ENCODE data around the gene GRIP2.

GRIP2 gene

DNA sequence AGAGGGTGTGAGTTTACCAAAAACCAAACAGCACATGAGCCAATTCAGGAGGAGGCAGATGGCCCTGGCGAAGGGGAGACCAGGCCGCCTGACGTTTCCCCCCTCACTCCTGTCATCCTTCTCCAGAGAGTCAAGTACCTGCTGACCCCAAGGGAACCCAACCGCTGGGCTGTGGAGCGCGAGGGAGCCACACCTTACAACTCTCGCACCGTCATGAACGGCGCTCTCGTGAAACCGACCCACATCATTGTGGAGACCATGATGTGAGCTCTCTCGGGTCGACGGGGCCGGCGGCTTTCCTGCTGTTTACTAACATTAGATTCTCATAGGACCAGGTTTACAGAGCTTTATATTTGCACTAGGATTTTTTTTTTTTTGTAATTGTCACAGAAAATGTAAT, 55.4 kb downstream of the GRIP2 start:
- Histone ChIP-seq H3K27me3 (ENCODE audit: control insufficient read depth, insufficient read depth, low read length) (no peaks in the 10 kb centered on the region), H3K4me3 (ENCODE audit: low read length) (no peak overlapping the region), H3K36me3 (ENCODE audit: control insufficient read depth, insufficient read depth, low read length) (peaks cover 31% of the 10 kb centered on the region; the same call in 1 of the 2 replicates), H3K4me1 (ENCODE audit: control insufficient read depth, insufficient read depth, low read length) (peaks cover 2% of the 10 kb centered on the region; the same call in 1 of the 2 replicates), H3K27ac (ENCODE audit: low read length) (no peak overlapping the region), H3K9me3 (ENCODE audit: control insufficient read depth, insufficient read depth, low read length) (no peaks in the 10 kb centered on the region)
- DNase-seq (ENCODE audit: low read depth, low spot score), result no peak
- WGBS (ENCODE audit: insufficient coverage, insufficient read length), result no CpG with 5 or more reads among the region's 17 CpGs

DNA sequence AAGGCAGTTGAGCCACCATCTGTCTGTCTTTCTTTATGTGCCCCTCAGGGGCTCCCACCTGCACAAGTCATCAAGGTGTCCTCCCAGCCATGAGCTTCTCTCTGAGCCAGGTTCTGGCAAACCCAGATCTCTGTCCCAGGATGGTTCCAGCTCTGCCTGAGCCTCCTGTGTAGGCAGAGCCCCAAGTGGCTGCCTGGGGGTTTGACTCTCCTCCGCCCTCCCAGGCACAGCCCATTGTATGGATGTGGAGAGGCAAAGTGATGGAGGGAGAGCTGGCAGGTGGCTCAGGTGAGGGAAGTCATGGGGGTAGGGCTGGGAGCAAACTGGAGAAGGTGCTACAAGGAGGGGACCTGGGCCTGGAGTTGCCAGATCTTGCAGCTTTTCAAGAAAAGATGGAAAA, 56.9 kb downstream of the GRIP2 start:
- H3K27ac ChIP-seq (ENCODE audit: low read length), result no peak overlapping the region
- H3K27me3 ChIP-seq (ENCODE audit: control insufficient read depth, insufficient read depth, low read length), result no peaks in the 10 kb centered on the region
- H3K36me3 ChIP-seq (ENCODE audit: control insufficient read depth, insufficient read depth, low read length), result peaks cover 37% of the 10 kb centered on the region; the same call in 1 of the 2 replicates
- H3K9me3 ChIP-seq (ENCODE audit: control insufficient read depth, insufficient read depth, low read length), result no peaks in the 10 kb centered on the region
- no CpG with 5 or more reads among the region's 1 CpG for WGBS (ENCODE audit: insufficient coverage, insufficient read length)
- H3K4me3 ChIP-seq (ENCODE audit: low read length), result no peak overlapping the region
- no peak for DNase-seq (ENCODE audit: low read depth, low spot score)
- peaks cover 2% of the 10 kb centered on the region; the same call in 1 of the 2 replicates for H3K4me1 ChIP-seq (ENCODE audit: control insufficient read depth, insufficient read depth, low read length)

DNA sequence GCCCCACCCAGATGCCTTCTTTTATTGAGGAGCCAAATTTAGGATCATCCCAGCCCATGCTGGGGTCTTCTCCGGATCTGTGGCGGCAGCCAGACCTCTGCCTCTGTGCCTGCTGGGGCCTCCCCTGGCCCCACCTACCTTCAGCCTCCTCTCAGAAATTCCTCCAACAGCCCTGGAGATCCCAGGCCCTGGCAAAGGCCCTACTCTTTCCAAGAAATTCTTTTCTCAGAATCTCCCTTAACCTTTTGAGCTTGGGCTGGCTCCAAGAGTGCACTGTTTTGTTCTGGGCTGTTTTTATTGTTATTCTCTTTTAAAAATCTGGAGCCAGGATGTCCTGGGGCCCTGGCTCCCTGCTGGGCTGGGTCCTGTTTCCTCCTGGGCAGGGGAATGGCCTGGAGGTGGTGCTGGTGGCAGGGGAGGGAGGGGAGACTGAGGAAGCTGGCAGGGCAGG, 57.8 kb downstream of the GRIP2 start:
- no peak overlapping the region for H3K27ac ChIP-seq (ENCODE audit: low read length)
- DNase-seq (ENCODE audit: low read depth, low spot score), result no peak
- no CpG with 5 or more reads among the region's 2 CpGs for WGBS (ENCODE audit: insufficient coverage, insufficient read length)
- no peaks in the 10 kb centered on the region for H3K9me3 ChIP-seq (ENCODE audit: control insufficient read depth, insufficient read depth, low read length)
- H3K4me1 ChIP-seq (ENCODE audit: control insufficient read depth, insufficient read depth, low read length), result peaks cover 2% of the 10 kb centered on the region; the same call in 1 of the 2 replicates
- H3K4me3 ChIP-seq (ENCODE audit: low read length), result no peak overlapping the region
- H3K36me3 ChIP-seq (ENCODE audit: control insufficient read depth, insufficient read depth, low read length), result peaks cover 41% of the 10 kb centered on the region
- no peaks in the 10 kb centered on the region for H3K27me3 ChIP-seq (ENCODE audit: control insufficient read depth, insufficient read depth, low read length)

DNA sequence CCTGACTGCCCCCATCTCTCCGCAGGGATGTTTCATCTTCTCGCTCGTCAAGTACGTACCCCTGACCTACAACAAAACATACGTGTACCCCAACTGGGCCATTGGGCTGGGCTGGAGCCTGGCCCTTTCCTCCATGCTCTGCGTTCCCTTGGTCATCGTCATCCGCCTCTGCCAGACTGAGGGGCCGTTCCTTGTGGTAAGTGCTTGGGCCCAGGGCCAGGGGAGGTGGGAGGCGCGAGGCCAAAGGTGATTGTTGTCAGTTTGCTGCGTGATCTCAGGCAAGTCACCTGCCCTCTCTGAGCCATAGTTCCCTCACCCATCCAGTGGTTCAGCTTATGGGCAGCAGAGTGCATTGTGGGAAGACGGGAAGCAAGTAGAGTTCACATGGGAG, 58.5 kb downstream of the GRIP2 start:
- Histone ChIP-seq H3K27me3 (ENCODE audit: control insufficient read depth, insufficient read depth, low read length) (no peaks in the 10 kb centered on the region), H3K27ac (ENCODE audit: low read length) (no peak overlapping the region), H3K4me1 (ENCODE audit: control insufficient read depth, insufficient read depth, low read length) (peaks cover 2% of the 10 kb centered on the region; the same call in 1 of the 2 replicates), H3K4me3 (ENCODE audit: low read length) (no peak overlapping the region), H3K36me3 (ENCODE audit: control insufficient read depth, insufficient read depth, low read length) (peaks cover 48% of the 10 kb centered on the region), H3K9me3 (ENCODE audit: control insufficient read depth, insufficient read depth, low read length) (no peaks in the 10 kb centered on the region)
- no CpG with 5 or more reads among the region's 13 CpGs for WGBS (ENCODE audit: insufficient coverage, insufficient read length)
- no peak for DNase-seq (ENCODE audit: low read depth, low spot score)

DNA sequence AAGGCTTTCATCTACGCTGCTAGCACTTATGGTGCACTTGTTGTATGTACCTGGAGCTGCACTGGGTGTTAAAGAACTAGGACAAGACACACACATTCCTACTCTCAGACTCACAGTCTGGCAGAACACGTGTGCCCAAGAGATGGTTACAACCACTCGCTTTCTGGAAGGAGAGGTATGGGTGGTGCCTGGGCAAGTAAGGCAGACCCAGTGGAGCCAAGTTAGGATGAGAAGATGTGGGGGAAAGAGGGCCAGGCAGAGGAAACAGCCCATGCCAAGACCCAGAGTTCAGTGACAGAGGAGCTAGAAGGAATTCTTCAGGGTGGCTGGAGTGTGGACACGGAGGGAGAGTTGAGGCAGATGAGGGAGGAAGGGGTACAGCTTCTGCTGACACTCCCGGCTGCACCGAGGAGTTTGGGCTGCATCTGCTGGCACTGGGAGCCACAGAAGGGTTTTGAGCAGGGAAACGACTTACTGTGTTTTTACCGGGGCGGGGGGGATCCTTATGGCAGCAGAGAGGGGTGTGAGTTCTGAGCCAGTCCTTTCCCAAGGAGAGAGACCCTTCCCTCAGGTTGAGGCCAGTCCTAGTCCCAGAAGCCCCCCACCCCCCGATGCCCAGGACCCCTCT, 59.0 kb downstream of the GRIP2 start:
- no peaks in the 10 kb centered on the region for H3K9me3 ChIP-seq (ENCODE audit: control insufficient read depth, insufficient read depth, low read length)
- H3K4me1 ChIP-seq (ENCODE audit: control insufficient read depth, insufficient read depth, low read length), result peaks cover 2% of the 10 kb centered on the region; the same call in 1 of the 2 replicates
- DNase-seq (ENCODE audit: low read depth, low spot score), result no peak
- no peak overlapping the region for H3K4me3 ChIP-seq (ENCODE audit: low read length)
- no peak overlapping the region for H3K27ac ChIP-seq (ENCODE audit: low read length)
- no peaks in the 10 kb centered on the region for H3K27me3 ChIP-seq (ENCODE audit: control insufficient read depth, insufficient read depth, low read length)
- H3K36me3 ChIP-seq (ENCODE audit: control insufficient read depth, insufficient read depth, low read length), result peaks cover 51% of the 10 kb centered on the region
- no CpG with 5 or more reads among the region's 10 CpGs for WGBS (ENCODE audit: insufficient coverage, insufficient read length)

DNA sequence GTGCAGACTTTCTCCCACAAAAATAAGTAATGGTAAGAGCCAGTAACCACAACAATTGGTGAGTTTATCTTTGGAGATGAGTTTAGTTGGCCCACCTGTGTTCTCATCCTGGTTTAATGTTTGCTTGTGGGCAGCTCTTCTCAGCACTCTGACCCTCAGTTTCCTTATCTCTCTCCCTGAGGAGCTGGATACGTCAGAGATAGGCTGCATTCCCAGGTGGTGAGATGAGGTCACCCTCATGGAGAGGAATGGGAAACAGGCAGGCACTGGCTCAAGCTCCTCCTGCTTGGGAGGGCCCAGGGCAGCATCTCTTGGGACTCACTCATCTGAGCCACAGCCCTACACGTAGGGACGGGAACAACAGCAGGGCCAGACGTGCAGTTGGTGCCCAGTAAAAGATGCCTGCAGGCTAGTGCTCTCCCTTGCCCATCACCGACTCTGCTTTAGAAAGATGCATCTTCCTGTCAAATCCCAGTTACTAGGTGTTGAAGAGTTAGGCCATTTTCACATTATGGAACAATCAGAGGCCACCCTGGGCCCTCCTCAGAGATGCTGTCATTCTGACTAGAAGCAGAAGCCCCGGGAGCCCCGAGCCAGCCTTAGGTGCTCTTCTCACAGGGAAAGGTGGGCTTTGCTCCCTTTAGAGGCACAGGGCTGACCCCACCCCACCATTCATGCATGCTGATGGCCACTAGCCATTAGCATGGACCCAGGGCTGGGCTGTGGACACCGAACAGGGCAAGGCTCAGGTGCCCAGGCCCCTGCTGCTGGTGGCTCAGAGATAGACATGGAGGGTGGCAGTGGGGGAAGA, 59.7 kb downstream of the GRIP2 start:
- no peaks in the 10 kb centered on the region for H3K9me3 ChIP-seq (ENCODE audit: control insufficient read depth, insufficient read depth, low read length)
- no peak for DNase-seq (ENCODE audit: low read depth, low spot score)
- no peaks in the 10 kb centered on the region for H3K27me3 ChIP-seq (ENCODE audit: control insufficient read depth, insufficient read depth, low read length)
- no CpG with 5 or more reads among the region's 8 CpGs for WGBS (ENCODE audit: insufficient coverage, insufficient read length)
- no peak overlapping the region for H3K27ac ChIP-seq (ENCODE audit: low read length)
- H3K36me3 ChIP-seq (ENCODE audit: control insufficient read depth, insufficient read depth, low read length), result peaks cover 45% of the 10 kb centered on the region
- no peak overlapping the region for H3K4me3 ChIP-seq (ENCODE audit: low read length)
- H3K4me1 ChIP-seq (ENCODE audit: control insufficient read depth, insufficient read depth, low read length), result peaks cover 2% of the 10 kb centered on the region; the same call in 1 of the 2 replicates

DNA sequence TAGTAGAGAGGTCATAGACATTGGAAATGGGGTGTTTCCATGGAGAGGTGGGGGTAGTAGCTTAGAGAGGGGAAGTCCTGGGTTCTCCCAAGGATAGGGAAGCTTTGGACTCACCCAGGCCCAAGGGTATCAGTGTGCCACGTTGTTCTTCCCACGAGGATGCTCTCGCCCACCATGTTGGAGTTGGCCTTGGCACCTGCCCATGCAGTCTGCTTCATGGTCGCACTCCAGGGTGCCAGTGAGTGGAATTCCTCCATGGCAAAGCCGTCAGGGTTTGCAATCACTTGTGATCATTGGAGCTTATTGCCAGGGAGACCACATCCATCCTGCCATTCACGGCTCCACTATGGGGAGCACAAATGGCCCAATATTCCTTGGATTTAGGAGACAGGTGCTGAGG, 60.6 kb downstream of the GRIP2 start:
- Histone ChIP-seq H3K4me3 (ENCODE audit: low read length) (no peak overlapping the region), H3K4me1 (ENCODE audit: control insufficient read depth, insufficient read depth, low read length) (peaks cover 2% of the 10 kb centered on the region; the same call in 1 of the 2 replicates), H3K27ac (ENCODE audit: low read length) (no peak overlapping the region), H3K9me3 (ENCODE audit: control insufficient read depth, insufficient read depth, low read length) (no peaks in the 10 kb centered on the region), H3K36me3 (ENCODE audit: control insufficient read depth, insufficient read depth, low read length) (peaks cover 45% of the 10 kb centered on the region), H3K27me3 (ENCODE audit: control insufficient read depth, insufficient read depth, low read length) (no peaks in the 10 kb centered on the region)
- no peak for DNase-seq (ENCODE audit: low read depth, low spot score)
- WGBS (ENCODE audit: insufficient coverage, insufficient read length), result no CpG with 5 or more reads among the region's 6 CpGs

DNA sequence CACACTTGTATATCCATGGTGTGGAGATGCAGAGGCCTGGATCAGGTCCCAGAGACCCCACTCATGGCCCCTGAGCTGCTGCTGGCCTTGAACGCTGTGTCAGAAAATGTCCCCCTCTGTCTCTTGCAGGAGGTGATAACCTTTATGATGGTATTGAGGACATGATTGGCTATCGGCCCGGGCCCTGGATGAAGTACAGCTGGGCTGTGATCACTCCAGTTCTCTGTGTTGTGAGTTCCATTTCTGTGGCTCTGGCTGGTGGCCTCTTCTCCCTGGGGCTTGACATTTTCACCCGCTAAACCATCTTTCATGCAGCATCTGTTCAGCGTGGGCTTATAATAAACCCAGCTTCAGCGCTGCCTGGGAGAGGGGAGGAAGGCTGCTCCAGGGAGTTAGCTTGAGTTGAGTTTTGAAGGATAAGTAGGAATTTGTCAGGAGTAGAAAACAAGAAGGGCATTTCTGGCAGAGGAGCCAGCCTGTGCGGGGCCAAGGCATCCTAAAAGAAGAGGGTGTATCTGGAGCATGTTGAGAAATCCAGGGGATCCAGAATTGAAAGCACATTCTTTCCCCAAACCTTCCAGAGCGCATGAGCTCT, 61.1 kb downstream of the GRIP2 start:
- DNase-seq (ENCODE audit: low read depth, low spot score), result no peak
- no CpG with 5 or more reads among the region's 8 CpGs for WGBS (ENCODE audit: insufficient coverage, insufficient read length)

DNA sequence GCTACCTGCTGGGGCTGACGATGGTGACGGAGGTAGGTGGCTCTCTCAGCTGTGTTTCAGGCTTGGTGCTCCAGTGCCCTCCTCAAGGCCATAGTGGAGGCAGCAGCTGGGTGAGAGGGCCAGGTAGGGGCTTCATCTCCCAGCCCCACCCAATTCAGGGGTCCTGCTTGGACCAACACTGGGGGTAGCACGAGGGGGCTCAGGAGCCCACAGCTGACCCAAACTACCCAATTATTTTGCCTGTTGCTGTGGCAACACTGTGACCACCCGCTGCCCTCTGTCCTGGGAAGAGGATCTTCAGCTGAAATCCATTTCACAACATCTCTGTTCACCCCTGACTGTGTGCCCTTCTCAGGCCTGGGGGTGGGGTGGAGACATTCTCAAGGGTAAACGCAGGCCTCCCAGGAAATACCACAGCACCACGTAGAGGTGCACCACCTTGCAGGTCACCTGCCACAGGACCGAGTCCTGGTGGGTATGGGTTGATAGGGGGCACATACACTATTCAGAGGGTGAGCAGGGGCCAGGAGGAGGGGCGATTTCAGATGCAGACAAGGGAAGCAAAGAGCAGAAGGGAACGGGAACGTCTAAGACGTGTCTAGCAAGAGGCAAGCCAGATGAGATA, 62.7 kb downstream of the GRIP2 start:
- no CpG with 5 or more reads among the region's 11 CpGs for WGBS (ENCODE audit: insufficient coverage, insufficient read length)
- no peak for DNase-seq (ENCODE audit: low read depth, low spot score)
- peaks cover 52% of the 10 kb centered on the region for H3K36me3 ChIP-seq (ENCODE audit: control insufficient read depth, insufficient read depth, low read length)

More for the DNA sequence above, 61.1 kb downstream of the GRIP2 start:
- Histone ChIP-seq H3K27me3 (ENCODE audit: control insufficient read depth, insufficient read depth, low read length) (no peaks in the 10 kb centered on the region), H3K9me3 (ENCODE audit: control insufficient read depth, insufficient read depth, low read length) (no peaks in the 10 kb centered on the region), H3K4me1 (ENCODE audit: control insufficient read depth, insufficient read depth, low read length) (peaks cover 2% of the 10 kb centered on the region; the same call in 1 of the 2 replicates), H3K27ac (ENCODE audit: low read length) (no peak overlapping the region), H3K36me3 (ENCODE audit: control insufficient read depth, insufficient read depth, low read length) (peaks cover 45% of the 10 kb centered on the region), H3K4me3 (ENCODE audit: low read length) (no peak overlapping the region)

More for the DNA sequence above, 62.7 kb downstream of the GRIP2 start:
- Histone ChIP-seq H3K27ac (ENCODE audit: low read length) (no peak overlapping the region), H3K4me1 (ENCODE audit: control insufficient read depth, insufficient read depth, low read length) (peaks cover 2% of the 10 kb centered on the region; the same call in 1 of the 2 replicates), H3K27me3 (ENCODE audit: control insufficient read depth, insufficient read depth, low read length) (no peaks in the 10 kb centered on the region), H3K4me3 (ENCODE audit: low read length) (no peak overlapping the region), H3K9me3 (ENCODE audit: control insufficient read depth, insufficient read depth, low read length) (no peaks in the 10 kb centered on the region)

All from iPS DF 6.9 (cell line).